ENCODE measurements around the gene GIPC3. TPM values are rescaled to one million over a fixed set of nuclear protein-coding genes. Genes with fewer than 3 reads are reported as not detected.

Gene GIPC3
- total RNA-seq, 2 experiments from 2014 or later = 1.1 TPM

DNA sequence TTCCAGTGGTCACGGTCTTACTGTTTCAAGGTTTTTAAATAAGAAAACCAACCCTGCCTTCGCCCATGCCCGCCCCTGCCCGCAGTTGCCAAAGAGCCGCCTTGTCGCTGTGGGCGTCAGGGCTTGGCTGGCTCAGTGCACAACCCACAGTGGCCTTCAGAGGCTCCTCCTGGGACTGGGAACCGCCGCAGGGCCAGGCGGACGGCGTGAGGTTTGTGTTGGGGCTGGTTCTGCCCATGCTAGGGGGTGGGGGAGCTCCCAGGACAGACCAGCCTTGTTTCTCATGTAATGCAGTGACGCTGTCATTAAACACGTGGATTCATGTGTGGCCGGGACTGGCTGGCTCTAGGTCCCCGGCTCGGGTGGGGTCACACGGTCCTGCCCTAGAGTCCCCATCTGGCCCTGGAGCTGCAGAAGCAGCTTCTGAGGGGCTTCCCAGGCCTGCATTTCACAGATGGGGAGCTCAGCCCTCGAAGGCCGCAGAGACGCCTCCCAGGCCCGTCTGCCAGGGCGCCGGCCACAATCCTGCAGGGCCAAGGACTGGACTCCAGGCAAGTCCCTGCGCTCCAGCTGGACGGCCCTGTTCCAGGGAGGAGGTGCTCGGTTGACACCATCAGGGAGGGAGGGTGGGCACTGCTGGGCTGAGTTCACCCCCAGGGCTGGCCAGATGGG lies 48.7 kb upstream of the GIPC3 start:
- no peak overlapping the region for H3K27ac Mint-ChIP-seq
- Histone ChIP-seq H3K4me3 (ENCODE audit: low read length) (no peak overlapping the region), H3K27ac (ENCODE audit: low read depth in 1 of 2, low read length in 2 of 2) (no peak overlapping the region), H3K9me3 (ENCODE audit: control insufficient read depth in 1 of 2, insufficient read depth in 1 of 2, low read length in 2 of 2) (peaks cover 0 to 10% of the 10 kb centered on the region in 2 experiments), H3K27me3 (ENCODE audit: control insufficient read depth in 1 of 2, insufficient read depth in 2 of 2, low read length in 2 of 2) (no peaks in the 10 kb centered on the region), H3K36me3 (ENCODE audit: insufficient read depth, low read length) (peaks cover 42% of the 10 kb centered on the region), H3K4me1 (ENCODE audit: insufficient read depth, low read length) (no peaks in the 10 kb centered on the region)
- DNase-seq = peak in 1 of 14 experiments; percentile 4
- no peaks in the 10 kb centered on the region for H3K4me1 Mint-ChIP-seq (ENCODE audit: low read depth)
- POLR2A ChIA-PET = interaction anchor here (0.6 kb wide), 1 partner anchor 54 kb away, joined by 3 read pairs; no protein-coding TSS in a partner anchor
- H3K9me3 Mint-ChIP-seq = no peaks in the 10 kb centered on the region
- H3K36me3 Mint-ChIP-seq (ENCODE audit: low read depth) = peaks cover 56% of the 10 kb centered on the region
- intact Hi-C loops (cut with DNase I, micrococcal nuclease) = no loop called here
- H3K4me3 Mint-ChIP-seq = no peak overlapping the region
- TF ChIP-seq, protein P1, sequence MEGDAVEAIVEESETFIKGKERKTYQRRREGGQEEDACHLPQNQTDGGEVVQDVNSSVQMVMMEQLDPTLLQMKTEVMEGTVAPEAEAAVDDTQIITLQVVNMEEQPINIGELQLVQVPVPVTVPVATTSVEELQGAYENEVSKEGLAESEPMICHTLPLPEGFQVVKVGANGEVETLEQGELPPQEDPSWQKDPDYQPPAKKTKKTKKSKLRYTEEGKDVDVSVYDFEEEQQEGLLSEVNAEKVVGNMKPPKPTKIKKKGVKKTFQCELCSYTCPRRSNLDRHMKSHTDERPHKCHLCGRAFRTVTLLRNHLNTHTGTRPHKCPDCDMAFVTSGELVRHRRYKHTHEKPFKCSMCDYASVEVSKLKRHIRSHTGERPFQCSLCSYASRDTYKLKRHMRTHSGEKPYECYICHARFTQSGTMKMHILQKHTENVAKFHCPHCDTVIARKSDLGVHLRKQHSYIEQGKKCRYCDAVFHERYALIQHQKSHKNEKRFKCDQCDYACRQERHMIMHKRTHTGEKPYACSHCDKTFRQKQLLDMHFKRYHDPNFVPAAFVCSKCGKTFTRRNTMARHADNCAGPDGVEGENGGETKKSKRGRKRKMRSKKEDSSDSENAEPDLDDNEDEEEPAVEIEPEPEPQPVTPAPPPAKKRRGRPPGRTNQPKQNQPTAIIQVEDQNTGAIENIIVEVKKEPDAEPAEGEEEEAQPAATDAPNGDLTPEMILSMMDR (IDR thresholded peaks at IDR 0.05) = no peak
- no peaks in the 10 kb centered on the region for H3K27me3 Mint-ChIP-seq
- ATAC-seq (ENCODE audit: poor library complexity) = no peak
- CTCF ChIA-PET = interaction anchor here (0.5 kb wide), 1 partner anchor 767 kb away, joined by 3 read pairs; no protein-coding TSS in a partner anchor

DNA sequence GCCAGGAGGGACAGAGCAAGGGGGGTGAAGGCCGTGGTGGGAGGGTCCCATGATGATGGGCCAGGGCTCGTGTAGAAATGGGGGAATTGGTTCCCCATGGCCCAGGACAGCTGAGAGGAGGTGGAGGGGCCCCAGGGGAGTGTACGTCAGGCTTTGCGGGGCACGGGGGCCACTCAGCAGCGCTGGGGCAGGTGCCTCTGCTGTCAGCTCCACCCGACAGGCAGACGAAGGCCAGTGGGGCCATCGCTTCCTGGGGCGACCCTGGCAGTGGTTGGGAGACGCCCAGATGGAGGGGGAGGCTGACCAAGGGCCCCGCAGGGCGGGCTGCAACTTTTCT lies 48.2 kb upstream of the GIPC3 start:
- ATAC-seq (ENCODE audit: poor library complexity) (no peak), DNase-seq (no peak)
- TF ChIP-seq, protein P1 (IDR thresholded peaks at IDR 0.05) = no peak
- Mint-ChIP-seq H3K9me3 (no peaks in the 10 kb centered on the region), H3K36me3 (ENCODE audit: low read depth) (peaks cover 56% of the 10 kb centered on the region), H3K4me1 (ENCODE audit: low read depth) (no peaks in the 10 kb centered on the region), H3K27me3 (no peaks in the 10 kb centered on the region), H3K27ac (no peak overlapping the region), H3K4me3 (no peak overlapping the region)
- Histone ChIP-seq H3K9me3 (ENCODE audit: control insufficient read depth in 1 of 2, insufficient read depth in 1 of 2, low read length in 2 of 2) (peaks cover 0 to 10% of the 10 kb centered on the region in 2 experiments), H3K36me3 (ENCODE audit: insufficient read depth, low read length) (peaks cover 37% of the 10 kb centered on the region), H3K27me3 (ENCODE audit: control insufficient read depth in 1 of 2, insufficient read depth in 2 of 2, low read length in 2 of 2) (no peaks in the 10 kb centered on the region), H3K4me3 (ENCODE audit: low read length) (no peak overlapping the region), H3K4me1 (ENCODE audit: insufficient read depth, low read length) (no peaks in the 10 kb centered on the region), H3K27ac (ENCODE audit: low read depth in 1 of 2, low read length in 2 of 2) (no peak overlapping the region)
- CTCF ChIA-PET = interaction anchor here (0.5 kb wide), 1 partner anchor 766 kb away, joined by 3 read pairs; no protein-coding TSS in a partner anchor
- intact Hi-C loops (cut with DNase I, micrococcal nuclease) = no loop called here
- POLR2A ChIA-PET = interaction anchor here (0.6 to 1.0 kb wide), 2 partner anchors 10 to 53 kb away, joined by 3 read pairs; no protein-coding TSS in a partner anchor

DNA sequence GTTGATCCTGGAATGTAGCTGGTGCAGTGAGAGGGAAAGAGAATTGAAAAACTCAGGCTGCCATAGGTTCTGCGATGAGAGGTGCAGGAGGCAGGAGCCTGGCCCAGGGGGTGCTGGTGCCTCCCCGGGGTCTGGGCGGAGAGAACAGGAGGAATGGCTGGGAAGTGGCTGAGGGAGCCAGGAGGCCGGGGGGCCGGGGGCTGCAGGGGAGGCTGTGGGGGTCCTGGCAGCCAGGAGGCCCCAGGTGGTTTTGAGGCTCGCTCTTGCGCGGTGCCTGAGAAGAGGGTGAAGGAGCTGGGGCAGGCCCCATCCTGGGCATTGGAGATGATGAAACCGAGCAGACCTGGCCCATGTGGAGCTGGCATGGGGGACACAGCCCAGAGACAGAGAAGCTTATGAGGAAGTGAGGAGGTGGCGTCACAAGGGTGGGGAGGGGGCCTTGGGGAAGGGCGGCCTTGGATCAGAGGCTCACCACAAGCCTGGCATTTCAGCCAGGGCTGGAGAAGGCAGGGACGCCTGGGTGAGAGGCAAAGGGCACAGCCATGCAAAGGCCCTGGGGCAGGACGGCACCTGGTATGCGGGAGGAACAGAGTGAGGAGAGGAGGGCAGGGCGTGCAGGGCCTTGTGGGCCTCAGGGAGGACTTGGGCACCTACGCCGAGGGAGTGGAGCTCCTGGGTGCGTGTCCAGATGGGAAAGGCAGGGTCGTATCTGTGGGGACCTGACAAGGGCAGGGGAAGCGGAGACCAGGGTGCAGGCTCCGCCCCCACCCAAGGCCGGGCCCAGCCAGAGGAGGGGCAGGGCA lies 47.6 kb upstream of the GIPC3 start:
- no peak overlapping the region for H3K4me3 Mint-ChIP-seq
- Histone ChIP-seq H3K27ac (ENCODE audit: low read depth in 1 of 2, low read length in 2 of 2) (no peak overlapping the region), H3K9me3 (ENCODE audit: control insufficient read depth in 1 of 2, insufficient read depth in 1 of 2, low read length in 2 of 2) (peaks cover 0 to 10% of the 10 kb centered on the region in 2 experiments), H3K36me3 (ENCODE audit: insufficient read depth, low read length) (peaks cover 32% of the 10 kb centered on the region), H3K4me3 (ENCODE audit: low read length) (no peak overlapping the region), H3K4me1 (ENCODE audit: insufficient read depth, low read length) (no peaks in the 10 kb centered on the region), H3K27me3 (ENCODE audit: control insufficient read depth in 1 of 2, insufficient read depth in 2 of 2, low read length in 2 of 2) (no peaks in the 10 kb centered on the region)
- TF ChIP-seq, protein P1 (IDR thresholded peaks at IDR 0.05) = no peak
- H3K36me3 Mint-ChIP-seq (ENCODE audit: low read depth) = peaks cover 51% of the 10 kb centered on the region
- ChIA-PET CTCF (interaction anchor here (0.5 kb wide), 1 partner anchor 766 kb away, joined by 3 read pairs; no protein-coding TSS in a partner anchor), POLR2A (interaction anchor here (1.0 kb wide), 1 partner anchor 10 kb away, joined by 3 read pairs; no protein-coding TSS in a partner anchor)
- H3K4me1 Mint-ChIP-seq (ENCODE audit: low read depth) = no peaks in the 10 kb centered on the region
- H3K27ac Mint-ChIP-seq = peak overlapping the region; percentile 42
- no peaks in the 10 kb centered on the region for H3K27me3 Mint-ChIP-seq
- ATAC-seq (ENCODE audit: poor library complexity) (no peak), DNase-seq (no peak)
- H3K9me3 Mint-ChIP-seq = no peaks in the 10 kb centered on the region
- intact Hi-C loops (cut with DNase I, micrococcal nuclease) = no loop called here

Measured in CD4-positive, alpha-beta T cell (primary cell).